NCI-H2081 (cell line): ENCODE measurements around the gene VPS35L.
"Not testable (repeated sequence)": the region's sequence is repeated elsewhere in the genome, so short reads cannot be mapped to it uniquely, and the experiment has no call there.

Experiments used
- DNase-seq, 2 experiments: peaks; one replicate each; lab custom pipeline; 2025; lab: John Stamatoyannopoulos, UW

VPS35L gene

GRCh38 chr16:19711643-19712042 lies 156.1 kb downstream of the VPS35L start:
- DNase-seq = no peak

GRCh38 chr16:19712418-19713058 lies 157.0 kb downstream of the VPS35L start:
- DNase-seq = no peak

GRCh38 chr16:19713697-19714096 lies 158.2 kb downstream of the VPS35L start:
- DNase-seq = no peak

- no peak for DNase-seq
Observed at GRCh38 chr16:19715566-19715965, 160.1 kb downstream of the VPS35L start.

- DNase-seq = no peak
Observed at GRCh38 chr16:19716183-19716582, 160.7 kb downstream of the VPS35L start.

- not testable (repeated sequence) for DNase-seq
Observed at GRCh38 chr16:19716728-19717127, 161.2 kb downstream of the VPS35L start.

GRCh38 chr16:19717314-19717713 lies 161.8 kb downstream of the VPS35L start:
- no peak for DNase-seq

- DNase-seq = peak; percentile 87 to 91
Observed at GRCh38 chr16:19717741-19718623, 162.5 kb downstream of the VPS35L start, which contains the start of the genes IQCK and KNOP1. IQCK (plus strand) TSS chr16:19718271; CDS start chr16:19718307, 36 bp downstream. KNOP1 (minus strand) TSS chr16:19718227; CDS start chr16:19715035, 3,192 bp downstream.

GRCh38 chr16:19718624-19718965 lies 163.1 kb downstream of the VPS35L start:
- DNase-seq = peak in 1 of 2 experiments; percentile 18

- no peak for DNase-seq
Observed at GRCh38 chr16:19722269-19722952, 166.9 kb downstream of the VPS35L start.

- DNase-seq = no peak
Observed at GRCh38 chr16:19722981-19723380, 167.5 kb downstream of the VPS35L start.

GRCh38 chr16:19728636-19728965 lies 173.1 kb downstream of the VPS35L start:
- no peak for DNase-seq

- DNase-seq = no peak
Observed at GRCh38 chr16:19733551-19733950, 178.0 kb downstream of the VPS35L start.

- DNase-seq = no peak
Observed at GRCh38 chr16:19735074-19735867, 179.8 kb downstream of the VPS35L start.

- no peak for DNase-seq
Observed at GRCh38 chr16:19737306-19738038, 182.0 kb downstream of the VPS35L start.

GRCh38 chr16:19741354-19741753 lies 185.9 kb downstream of the VPS35L start:
- no peak for DNase-seq

GRCh38 chr16:19743816-19744159 lies 188.3 kb downstream of the VPS35L start:
- DNase-seq = no peak

- peak; percentile 34 to 70 for DNase-seq
Observed at GRCh38 chr16:19744670-19745069, 189.2 kb downstream of the VPS35L start.

- no peak for DNase-seq
Observed at GRCh38 chr16:19745286-19746010, 189.9 kb downstream of the VPS35L start.

GRCh38 chr16:19746561-19746960 lies 191.1 kb downstream of the VPS35L start:
- no peak for DNase-seq
